Omental fat pad (tissue), 4 donors: ENCODE results near the gene CELF5. TPM values are rescaled to one million over a fixed set of nuclear protein-coding genes. Genes with fewer than 3 reads are reported as not detected.

Source experiments
- ATAC-seq: fragments of 150-250 bp; one replicate; pipeline ENCODE4 v1.9.1; 2016; ENCODE audit warnings: mild to moderate bottlenecking, moderate library complexity; ENCODE audit not compliant: low FRiP score
- DNase-seq: peaks from one replicate; pipeline ENCODE4 v3.0.0-alpha.2; 2019; ENCODE audit warnings: low spot score
- CTCF ChIP-seq, 3 donors: fragments of 450-650 bp; IDR thresholded peaks; one replicate each; pipeline ENCODE4 v1.5.1; 2016 to 2017; ENCODE audit warnings: antibody characterized with exemption in 3 of 3, mild to moderate bottlenecking in 3 of 3, moderate library complexity in 2 of 3
- total RNA-seq, 4 donors: library from RNA; depleted of rRNA; stranded (reverse); fragments of >200 nt; gene quantifications; one replicate each; pipeline ENCODE4 v1.1.0, GENCODE V29; 2016

The CELF5 gene
- total RNA-seq, 4 donors from 2014 or later, result not detected

GRCh38 chr19:3275583-3276340 lies 51.3 kb downstream of the CELF5 start:
- DNase-seq (peak; percentile 44), ATAC-seq (peak; percentile 25)
- TF ChIP-seq CTCF (IDR thresholded peaks at IDR 0.05), result no peak

GRCh38 chr19:3276341-3276799 lies 51.9 kb downstream of the CELF5 start:
- ATAC-seq (peak; percentile 11), DNase-seq (no peak)
- TF ChIP-seq CTCF (IDR thresholded peaks at IDR 0.05), result no peak

- ATAC-seq, result no peak
- no peak for DNase-seq
- no peak for TF ChIP-seq CTCF (IDR thresholded peaks at IDR 0.05)
Observed at GRCh38 chr19:3277649-3278048, 53.2 kb downstream of the CELF5 start.

- ATAC-seq, result no peak
- no peak for DNase-seq
- TF ChIP-seq CTCF (IDR thresholded peaks at IDR 0.05), result no peak
Observed at GRCh38 chr19:3278294-3278693, 53.8 kb downstream of the CELF5 start.

- no peak for DNase-seq
- no peak for ATAC-seq
- no peak for TF ChIP-seq CTCF (IDR thresholded peaks at IDR 0.05)
Observed at GRCh38 chr19:3278749-3279148, 54.3 kb downstream of the CELF5 start.

GRCh38 chr19:3279306-3279705 lies 54.8 kb downstream of the CELF5 start:
- DNase-seq (no peak), ATAC-seq (no peak)
- TF ChIP-seq CTCF (IDR thresholded peaks at IDR 0.05), result no peak

- TF ChIP-seq CTCF (IDR thresholded peaks at IDR 0.05), result no peak
Observed at GRCh38 chr19:3281026-3281425, 56.6 kb downstream of the CELF5 start.

More at GRCh38 chr19:3281026-3281425, 56.6 kb downstream of the CELF5 start:
- ATAC-seq, result no peak
- DNase-seq, result no peak
